ENCODE results near the gene ITPA.

DNA sequence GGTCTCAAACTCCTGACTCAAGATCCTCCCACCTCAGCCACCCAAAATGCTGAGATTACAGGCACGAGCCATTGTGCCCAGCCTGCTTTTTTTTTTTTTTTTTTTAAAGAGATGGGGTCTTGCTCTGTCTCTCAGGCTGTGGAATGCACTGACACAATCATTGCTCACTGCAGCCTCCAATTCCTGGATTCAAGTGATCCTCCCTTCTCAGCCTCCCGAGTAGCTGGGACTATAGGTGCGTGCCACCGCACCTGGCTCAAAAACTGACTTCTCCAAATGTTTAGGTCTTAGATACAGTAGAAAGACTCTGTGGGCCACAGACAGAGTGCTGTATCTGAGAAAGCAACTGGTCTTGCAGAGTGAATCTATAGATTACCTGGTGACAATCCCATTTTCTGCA is 60.8 kb downstream of the ITPA start:
- TF ChIP-seq, protein P1, sequence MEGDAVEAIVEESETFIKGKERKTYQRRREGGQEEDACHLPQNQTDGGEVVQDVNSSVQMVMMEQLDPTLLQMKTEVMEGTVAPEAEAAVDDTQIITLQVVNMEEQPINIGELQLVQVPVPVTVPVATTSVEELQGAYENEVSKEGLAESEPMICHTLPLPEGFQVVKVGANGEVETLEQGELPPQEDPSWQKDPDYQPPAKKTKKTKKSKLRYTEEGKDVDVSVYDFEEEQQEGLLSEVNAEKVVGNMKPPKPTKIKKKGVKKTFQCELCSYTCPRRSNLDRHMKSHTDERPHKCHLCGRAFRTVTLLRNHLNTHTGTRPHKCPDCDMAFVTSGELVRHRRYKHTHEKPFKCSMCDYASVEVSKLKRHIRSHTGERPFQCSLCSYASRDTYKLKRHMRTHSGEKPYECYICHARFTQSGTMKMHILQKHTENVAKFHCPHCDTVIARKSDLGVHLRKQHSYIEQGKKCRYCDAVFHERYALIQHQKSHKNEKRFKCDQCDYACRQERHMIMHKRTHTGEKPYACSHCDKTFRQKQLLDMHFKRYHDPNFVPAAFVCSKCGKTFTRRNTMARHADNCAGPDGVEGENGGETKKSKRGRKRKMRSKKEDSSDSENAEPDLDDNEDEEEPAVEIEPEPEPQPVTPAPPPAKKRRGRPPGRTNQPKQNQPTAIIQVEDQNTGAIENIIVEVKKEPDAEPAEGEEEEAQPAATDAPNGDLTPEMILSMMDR (conservative IDR thresholded peaks at IDR 0.05), result no peak
- TF ChIP-seq EZH2 (IDR thresholded peaks at IDR 0.05; ENCODE audit: low read depth), result no peak

Measured in PC-9 (cell line).